ENCODE data around the gene MAST4.
"Not testable (repeated sequence)": the region's sequence is repeated elsewhere in the genome, so short reads cannot be mapped to it uniquely, and the experiment has no call there.

The MAST4 gene

GRCh38 chr5:66818935-66819328 is 222.7 kb downstream of the MAST4 start:
- H3K4me3 ChIP-seq (ENCODE audit: insufficient read depth in 1 of 2, low read depth in 1 of 2, low read length in 2 of 2): no peak overlapping the region
- no peaks in the 10 kb centered on the region for H3K36me3 ChIP-seq (ENCODE audit: control insufficient read depth in 1 of 2, insufficient read depth in 2 of 2, low read depth in 1 of 2, low read length in 2 of 2)
- H3K27me3 ChIP-seq (ENCODE audit: control insufficient read depth in 1 of 2, insufficient read depth in 1 of 2, low read length in 2 of 2): no peaks in the 10 kb centered on the region
- no peaks in the 10 kb centered on the region for H3K79me1 ChIP-seq (replicated peaks; ENCODE audit: low read length, poor library complexity, severe bottlenecking)
- H2AFZ ChIP-seq (ENCODE audit: low read depth, low read length): no peak overlapping the region
- WGBS: 92% methylated on average over 3 of the region's 4 CpGs
- H4K8ac ChIP-seq (ENCODE audit: low read length): no peak overlapping the region
- H2AK5ac ChIP-seq (ENCODE audit: low read length, severe bottlenecking): no peak overlapping the region
- DNase-seq: no peak
- no peak overlapping the region for H2BK15ac ChIP-seq (ENCODE audit: low read depth, poor library complexity, severe bottlenecking)
- H4K91ac ChIP-seq (ENCODE audit: low read length): no peak overlapping the region
- no peak overlapping the region for H2BK5ac ChIP-seq (ENCODE audit: low read depth, low read length, poor library complexity, severe bottlenecking)
- H3K4ac ChIP-seq (ENCODE audit: low read depth in 1 of 2, low read length in 2 of 2): no peak overlapping the region
- H3K23ac ChIP-seq (ENCODE audit: low read length in 2 of 2): no peak overlapping the region
- H2BK12ac ChIP-seq (ENCODE audit: low read length in 2 of 2): no peak overlapping the region
- no peak overlapping the region for H3K4me2 ChIP-seq (ENCODE audit: low read length, poor library complexity, severe bottlenecking)
- H3K14ac ChIP-seq (ENCODE audit: low read length in 2 of 2): no peak overlapping the region
- H3K9ac ChIP-seq (ENCODE audit: low read length): no peak overlapping the region
- no peak overlapping the region for H2BK120ac ChIP-seq (ENCODE audit: low read depth, low read length)
- no peak overlapping the region for H3K27ac ChIP-seq (ENCODE audit: low read length, poor library complexity, severe bottlenecking)
- H3K18ac ChIP-seq (ENCODE audit: low read depth in 1 of 2, low read length in 2 of 2): no peak overlapping the region
- H3K9me3 ChIP-seq (ENCODE audit: control insufficient read depth, low read length): no peaks in the 10 kb centered on the region
- no peaks in the 10 kb centered on the region for H3K4me1 ChIP-seq (ENCODE audit: control insufficient read depth, insufficient read depth, low read depth, low read length)

GRCh38 chr5:66820630-66821207 is 224.5 kb downstream of the MAST4 start:
- no peaks in the 10 kb centered on the region for H3K9me3 ChIP-seq (ENCODE audit: control insufficient read depth, low read length)
- DNase-seq: no peak
- H3K4me1 ChIP-seq (ENCODE audit: control insufficient read depth, insufficient read depth, low read depth, low read length): no peaks in the 10 kb centered on the region
- no peak overlapping the region for H3K4me2 ChIP-seq (ENCODE audit: low read length, poor library complexity, severe bottlenecking)
- no peak overlapping the region for H4K91ac ChIP-seq (ENCODE audit: low read length)
- no peaks in the 10 kb centered on the region for H3K36me3 ChIP-seq (ENCODE audit: control insufficient read depth in 1 of 2, insufficient read depth in 2 of 2, low read depth in 1 of 2, low read length in 2 of 2)
- H2AFZ ChIP-seq (ENCODE audit: low read depth, low read length): no peak overlapping the region
- H2BK5ac ChIP-seq (ENCODE audit: low read depth, low read length, poor library complexity, severe bottlenecking): no peak overlapping the region
- no peak overlapping the region for H2BK15ac ChIP-seq (ENCODE audit: low read depth, poor library complexity, severe bottlenecking)
- H2AK5ac ChIP-seq (ENCODE audit: low read length, severe bottlenecking): no peak overlapping the region
- H3K9ac ChIP-seq (ENCODE audit: low read length): no peak overlapping the region
- H3K27ac ChIP-seq (ENCODE audit: low read length, poor library complexity, severe bottlenecking): no peak overlapping the region
- H3K23ac ChIP-seq (ENCODE audit: low read length in 2 of 2): no peak overlapping the region
- no peaks in the 10 kb centered on the region for H3K79me1 ChIP-seq (replicated peaks; ENCODE audit: low read length, poor library complexity, severe bottlenecking)
- no peak overlapping the region for H3K14ac ChIP-seq (ENCODE audit: low read length in 2 of 2)
- H3K4me3 ChIP-seq (ENCODE audit: insufficient read depth in 1 of 2, low read depth in 1 of 2, low read length in 2 of 2): no peak overlapping the region
- H2BK12ac ChIP-seq (ENCODE audit: low read length in 2 of 2): no peak overlapping the region
- no peak overlapping the region for H3K4ac ChIP-seq (ENCODE audit: low read depth in 1 of 2, low read length in 2 of 2)
- H4K8ac ChIP-seq (ENCODE audit: low read length): no peak overlapping the region
- no peak overlapping the region for H2BK120ac ChIP-seq (ENCODE audit: low read depth, low read length)
- H3K27me3 ChIP-seq (ENCODE audit: control insufficient read depth in 1 of 2, insufficient read depth in 1 of 2, low read length in 2 of 2): no peaks in the 10 kb centered on the region
- H3K18ac ChIP-seq (ENCODE audit: low read depth in 1 of 2, low read length in 2 of 2): no peak overlapping the region
- 96% methylated on average over 5 of the region's 5 CpGs for WGBS

- no peaks in the 10 kb centered on the region for H3K4me1 ChIP-seq (ENCODE audit: control insufficient read depth, insufficient read depth, low read depth, low read length)
- H3K14ac ChIP-seq (ENCODE audit: low read length in 2 of 2): no peak overlapping the region
- H3K23ac ChIP-seq (ENCODE audit: low read length in 2 of 2): no peak overlapping the region
- WGBS: 96% methylated on average over 4 of the region's 4 CpGs
- H2BK15ac ChIP-seq (ENCODE audit: low read depth, poor library complexity, severe bottlenecking): peak overlapping the region; percentile 63
- H3K27ac ChIP-seq (ENCODE audit: low read length, poor library complexity, severe bottlenecking): no peak overlapping the region
- H3K9ac ChIP-seq (ENCODE audit: low read length): no peak overlapping the region
- H3K79me1 ChIP-seq (replicated peaks; ENCODE audit: low read length, poor library complexity, severe bottlenecking): no peaks in the 10 kb centered on the region
- no peaks in the 10 kb centered on the region for H3K36me3 ChIP-seq (ENCODE audit: control insufficient read depth in 1 of 2, insufficient read depth in 2 of 2, low read depth in 1 of 2, low read length in 2 of 2)
- no peak overlapping the region for H3K18ac ChIP-seq (ENCODE audit: low read depth in 1 of 2, low read length in 2 of 2)
- no peak overlapping the region for H4K91ac ChIP-seq (ENCODE audit: low read length)
- H2AK5ac ChIP-seq (ENCODE audit: low read length, severe bottlenecking): no peak overlapping the region
- H2AFZ ChIP-seq (ENCODE audit: low read depth, low read length): no peak overlapping the region
- no peak overlapping the region for H3K4ac ChIP-seq (ENCODE audit: low read depth in 1 of 2, low read length in 2 of 2)
- H2BK12ac ChIP-seq (ENCODE audit: low read length in 2 of 2): peak overlapping the region in 1 of 2 experiments; percentile 57
- no peak overlapping the region for H4K8ac ChIP-seq (ENCODE audit: low read length)
- DNase-seq: no peak
- peaks cover 0 to 3% of the 10 kb centered on the region in 2 experiments for H3K27me3 ChIP-seq (ENCODE audit: control insufficient read depth in 1 of 2, insufficient read depth in 1 of 2, low read length in 2 of 2)
- no peak overlapping the region for H2BK120ac ChIP-seq (ENCODE audit: low read depth, low read length)
- no peaks in the 10 kb centered on the region for H3K9me3 ChIP-seq (ENCODE audit: control insufficient read depth, low read length)
- H3K4me2 ChIP-seq (ENCODE audit: low read length, poor library complexity, severe bottlenecking): no peak overlapping the region
- no peak overlapping the region for H3K4me3 ChIP-seq (ENCODE audit: insufficient read depth in 1 of 2, low read depth in 1 of 2, low read length in 2 of 2)
- no peak overlapping the region for H2BK5ac ChIP-seq (ENCODE audit: low read depth, low read length, poor library complexity, severe bottlenecking)
Observed at GRCh38 chr5:66821688-66822429, 225.7 kb downstream of the MAST4 start.

GRCh38 chr5:66822906-66823305 is 226.7 kb downstream of the MAST4 start:
- H2BK15ac ChIP-seq (ENCODE audit: low read depth, poor library complexity, severe bottlenecking); H3K18ac ChIP-seq (ENCODE audit: low read depth in 1 of 2, low read length in 2 of 2); H3K79me1 ChIP-seq (replicated peaks; ENCODE audit: low read length, poor library complexity, severe bottlenecking); H3K14ac ChIP-seq (ENCODE audit: low read length in 2 of 2); H3K9me3 ChIP-seq (ENCODE audit: control insufficient read depth, low read length); H3K23ac ChIP-seq (ENCODE audit: low read length in 2 of 2); DNase-seq; H3K4ac ChIP-seq (ENCODE audit: low read depth in 1 of 2, low read length in 2 of 2); H3K27ac ChIP-seq (ENCODE audit: low read length, poor library complexity, severe bottlenecking); H3K9ac ChIP-seq (ENCODE audit: low read length); H2BK5ac ChIP-seq (ENCODE audit: low read depth, low read length, poor library complexity, severe bottlenecking); H3K36me3 ChIP-seq (ENCODE audit: control insufficient read depth in 1 of 2, insufficient read depth in 2 of 2, low read depth in 1 of 2, low read length in 2 of 2); H3K4me3 ChIP-seq (ENCODE audit: insufficient read depth in 1 of 2, low read depth in 1 of 2, low read length in 2 of 2); H4K8ac ChIP-seq (ENCODE audit: low read length); H3K4me1 ChIP-seq (ENCODE audit: control insufficient read depth, insufficient read depth, low read depth, low read length); H2AK5ac ChIP-seq (ENCODE audit: low read length, severe bottlenecking); H2BK120ac ChIP-seq (ENCODE audit: low read depth, low read length); H3K4me2 ChIP-seq (ENCODE audit: low read length, poor library complexity, severe bottlenecking); H2BK12ac ChIP-seq (ENCODE audit: low read length in 2 of 2); H2AFZ ChIP-seq (ENCODE audit: low read depth, low read length); H4K91ac ChIP-seq (ENCODE audit: low read length): not testable (repeated sequence)
- 68% methylated on average over 2 of the region's 2 CpGs for WGBS
- H3K27me3 ChIP-seq (ENCODE audit: control insufficient read depth in 1 of 2, insufficient read depth in 1 of 2, low read length in 2 of 2): peaks cover 0 to 13% of the 10 kb centered on the region in 2 experiments
